Astrocyte (in vitro differentiated cells and primary cell): ENCODE measurements around the gene LCE1B. TPM values are rescaled to one million over a fixed set of nuclear protein-coding genes. Genes with fewer than 3 reads are reported as not detected.

Experiments used
- DNase-seq: peaks from one replicate; pipeline ENCODE4 v3.0.0-alpha.2; 2010; ENCODE audit warnings: low read depth
- FAIRE-seq: peaks from 2 replicates; lab custom pipeline; 2011; peaks lifted over from hg19 to GRCh38; lab: Jason Lieb, UNC
- H2AFZ ChIP-seq: 2 replicates; pipeline ENCODE4 v1.6.0; 2012; ENCODE audit warnings: low read depth, low read length, inconsistent platforms
- H3K27ac ChIP-seq: 2 replicates; pipeline ENCODE4 v1.5.1; 2011; ENCODE audit warnings: low read depth, low read length, inconsistent platforms
- H3K27me3 ChIP-seq: 2 replicates; pipeline ENCODE4 v1.6.0; 2011; ENCODE audit warnings: low read length, inconsistent platforms; ENCODE audit not compliant: insufficient read depth
- H3K36me3 ChIP-seq: 2 replicates; pipeline ENCODE4 v1.5.1; 2011; ENCODE audit warnings: low read length, inconsistent platforms; ENCODE audit not compliant: insufficient read depth
- H3K4me1 ChIP-seq: 2 replicates; pipeline ENCODE4 v1.5.1; 2011; ENCODE audit warnings: low read length, inconsistent platforms; ENCODE audit not compliant: insufficient read depth
- H3K4me2 ChIP-seq: 2 replicates; pipeline ENCODE4 v1.6.0; 2012; ENCODE audit warnings: low read length, inconsistent platforms
- H3K4me3 ChIP-seq: 2 replicates; pipeline ENCODE4 v1.5.1; 2011; ENCODE audit warnings: low read depth, mild to moderate bottlenecking, low read length, inconsistent platforms; ENCODE audit not compliant: insufficient read depth
- H3K79me2 ChIP-seq: 2 replicates; pipeline ENCODE4 v1.6.0; 2012; ENCODE audit warnings: mild to moderate bottlenecking, low read length, inconsistent platforms; ENCODE audit not compliant: insufficient read depth
- H3K9ac ChIP-seq: 2 replicates; pipeline ENCODE4 v1.6.0; 2012; ENCODE audit warnings: mild to moderate bottlenecking, low read length, inconsistent platforms
- H3K9me3 ChIP-seq: 2 replicates; pipeline ENCODE4 v1.5.1; 2012; ENCODE audit warnings: low read depth, mild to moderate bottlenecking, low read length, inconsistent platforms; ENCODE audit not compliant: insufficient read depth
- H4K20me1 ChIP-seq: 2 replicates; pipeline ENCODE4 v1.6.0; 2012; ENCODE audit warnings: low read length, inconsistent platforms; ENCODE audit not compliant: insufficient read depth
- H3K27ac Mint-ChIP-seq: one replicate; pipeline ENCODE4 v1.8.0; 2021; ENCODE audit warnings: mild to moderate bottlenecking, mixed read lengths; ENCODE audit not compliant: unreplicated experiment
- H3K27me3 Mint-ChIP-seq: one replicate; pipeline ENCODE4 v1.8.0; 2021; ENCODE audit warnings: low read depth, mixed read lengths; ENCODE audit not compliant: unreplicated experiment
- H3K36me3 Mint-ChIP-seq: one replicate; pipeline ENCODE4 v1.8.0; 2021; ENCODE audit warnings: low read depth, mixed read lengths; ENCODE audit not compliant: unreplicated experiment
- H3K4me1 Mint-ChIP-seq: one replicate; pipeline ENCODE4 v1.8.0; 2021; ENCODE audit warnings: low read depth, mixed read lengths; ENCODE audit not compliant: unreplicated experiment
- H3K4me3 Mint-ChIP-seq: one replicate; pipeline ENCODE4 v1.8.0; 2021; ENCODE audit warnings: mild to moderate bottlenecking, moderate library complexity, mixed read lengths; ENCODE audit not compliant: unreplicated experiment
- H3K9me3 Mint-ChIP-seq: one replicate; pipeline ENCODE4 v1.8.0; 2021; ENCODE audit warnings: mild to moderate bottlenecking, mixed read lengths; ENCODE audit not compliant: unreplicated experiment
- EZH2 ChIP-seq: IDR thresholded peaks from 2 replicates; pipeline ENCODE4 v1.6.1; 2012; ENCODE audit warnings: mild to moderate bottlenecking, low read length, inconsistent platforms; ENCODE audit not compliant: insufficient read depth
- total RNA-seq: library from RNA; stranded (reverse); gene quantifications from 2 replicates; pipeline ENCODE4 v1.2.1, GENCODE V29; 2021
- TF ChIP-seq, protein P1 (sequence below): IDR thresholded peaks from 2 replicates; pipeline ENCODE4 v1.5.1; 2011; ENCODE audit warnings: low read depth, mild to moderate bottlenecking, inconsistent platforms, low read length, moderate library complexity; ENCODE audit not compliant: insufficient read depth

LCE1B gene
- total RNA-seq, 1 donor from 2014 or later: not detected

DNA sequence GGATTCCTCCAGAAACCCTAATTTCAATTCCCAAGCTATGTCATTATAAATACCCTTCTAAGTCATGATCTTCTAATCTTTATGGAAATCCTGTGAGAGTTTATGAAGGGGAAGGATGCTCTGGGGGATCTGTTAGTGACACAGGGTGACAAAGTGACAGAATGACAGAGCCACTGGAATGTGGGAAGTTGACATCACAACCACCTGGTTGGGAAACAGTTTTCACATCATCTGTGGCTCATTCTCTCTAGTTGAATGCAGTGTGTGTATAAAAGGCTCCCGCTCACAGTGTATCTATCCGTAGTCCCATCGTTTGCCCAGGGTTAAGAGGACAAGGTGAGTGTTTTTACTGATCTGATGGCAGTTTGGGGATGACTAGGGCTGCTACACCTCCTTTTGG lies 47.9 kb downstream of the LCE1B start, which contains the start of gene LCE7A:
LCE7A (plus strand) TSS at position 301 of the 400 bp plus-strand sequence. CDS start 702 bp downstream, outside the sequence.
- no peaks in the 10 kb centered on the region for H3K4me1 ChIP-seq
- TF ChIP-seq, protein P1, sequence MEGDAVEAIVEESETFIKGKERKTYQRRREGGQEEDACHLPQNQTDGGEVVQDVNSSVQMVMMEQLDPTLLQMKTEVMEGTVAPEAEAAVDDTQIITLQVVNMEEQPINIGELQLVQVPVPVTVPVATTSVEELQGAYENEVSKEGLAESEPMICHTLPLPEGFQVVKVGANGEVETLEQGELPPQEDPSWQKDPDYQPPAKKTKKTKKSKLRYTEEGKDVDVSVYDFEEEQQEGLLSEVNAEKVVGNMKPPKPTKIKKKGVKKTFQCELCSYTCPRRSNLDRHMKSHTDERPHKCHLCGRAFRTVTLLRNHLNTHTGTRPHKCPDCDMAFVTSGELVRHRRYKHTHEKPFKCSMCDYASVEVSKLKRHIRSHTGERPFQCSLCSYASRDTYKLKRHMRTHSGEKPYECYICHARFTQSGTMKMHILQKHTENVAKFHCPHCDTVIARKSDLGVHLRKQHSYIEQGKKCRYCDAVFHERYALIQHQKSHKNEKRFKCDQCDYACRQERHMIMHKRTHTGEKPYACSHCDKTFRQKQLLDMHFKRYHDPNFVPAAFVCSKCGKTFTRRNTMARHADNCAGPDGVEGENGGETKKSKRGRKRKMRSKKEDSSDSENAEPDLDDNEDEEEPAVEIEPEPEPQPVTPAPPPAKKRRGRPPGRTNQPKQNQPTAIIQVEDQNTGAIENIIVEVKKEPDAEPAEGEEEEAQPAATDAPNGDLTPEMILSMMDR: no peak
- no peak for TF ChIP-seq EZH2
- H4K20me1 ChIP-seq: no peaks in the 10 kb centered on the region
- no peak within 1 kb of the TSS for H2AFZ ChIP-seq
- H3K27ac ChIP-seq: no peak within 1 kb of the TSS
- H3K4me3 ChIP-seq: no peak within 1 kb of the TSS
- peaks cover 14% of the 10 kb centered on the region for H3K27me3 Mint-ChIP-seq
- no peaks in the 10 kb centered on the region for H3K27me3 ChIP-seq
- H3K9me3 ChIP-seq: peaks cover 3% of the 10 kb centered on the region
- no peak within 1 kb of the TSS for H3K4me3 Mint-ChIP-seq
- no peak within 1 kb of the TSS for H3K9ac ChIP-seq
- H3K79me2 ChIP-seq: no peaks in the 10 kb centered on the region
- H3K36me3 ChIP-seq: no peaks in the 10 kb centered on the region
- H3K36me3 Mint-ChIP-seq: no peaks in the 10 kb centered on the region
- no peaks in the 10 kb centered on the region for H3K9me3 Mint-ChIP-seq
- no peak within 1 kb of the TSS for H3K4me2 ChIP-seq
- DNase-seq (no peak), FAIRE-seq (no peak)
- no peak within 1 kb of the TSS for H3K27ac Mint-ChIP-seq
- no peaks in the 10 kb centered on the region for H3K4me1 Mint-ChIP-seq

DNA sequence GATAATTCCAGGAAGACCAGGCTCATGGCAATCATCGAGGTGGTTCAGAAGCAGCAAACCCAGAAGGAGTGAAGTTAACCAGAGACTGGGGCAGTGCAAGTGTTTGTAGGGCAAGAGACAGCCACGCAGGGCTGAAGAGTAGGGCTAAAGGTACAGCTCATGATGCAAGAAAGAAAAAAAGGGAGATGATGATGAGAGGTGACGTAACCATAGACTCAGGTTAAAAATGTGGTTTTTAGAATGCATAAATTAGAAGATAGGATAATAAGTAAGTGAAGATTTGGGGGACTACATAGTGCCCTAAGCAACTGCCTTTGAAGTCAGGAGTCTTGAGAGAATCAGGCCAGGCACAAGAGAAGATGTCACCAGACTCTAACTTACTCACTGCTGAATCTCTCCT lies 48.4 kb downstream of the LCE1B start:
- Histone ChIP-seq H3K79me2 (no peaks in the 10 kb centered on the region), H3K27me3 (no peaks in the 10 kb centered on the region), H3K27ac (no peak overlapping the region), H3K4me2 (no peak overlapping the region), H3K9ac (no peak overlapping the region), H2AFZ (no peak overlapping the region), H3K4me3 (no peak overlapping the region), H3K36me3 (no peaks in the 10 kb centered on the region), H3K4me1 (no peaks in the 10 kb centered on the region), H3K9me3 (peaks cover 3% of the 10 kb centered on the region), H4K20me1 (no peaks in the 10 kb centered on the region)
- H3K4me3 Mint-ChIP-seq: no peak overlapping the region
- H3K9me3 Mint-ChIP-seq: no peaks in the 10 kb centered on the region
- FAIRE-seq: no peak
- no peaks in the 10 kb centered on the region for H3K4me1 Mint-ChIP-seq
- peaks cover 14% of the 10 kb centered on the region for H3K27me3 Mint-ChIP-seq
- no peak for DNase-seq
- no peak for TF ChIP-seq EZH2
- TF ChIP-seq, protein P1: no peak
- no peak overlapping the region for H3K27ac Mint-ChIP-seq
- no peaks in the 10 kb centered on the region for H3K36me3 Mint-ChIP-seq

DNA sequence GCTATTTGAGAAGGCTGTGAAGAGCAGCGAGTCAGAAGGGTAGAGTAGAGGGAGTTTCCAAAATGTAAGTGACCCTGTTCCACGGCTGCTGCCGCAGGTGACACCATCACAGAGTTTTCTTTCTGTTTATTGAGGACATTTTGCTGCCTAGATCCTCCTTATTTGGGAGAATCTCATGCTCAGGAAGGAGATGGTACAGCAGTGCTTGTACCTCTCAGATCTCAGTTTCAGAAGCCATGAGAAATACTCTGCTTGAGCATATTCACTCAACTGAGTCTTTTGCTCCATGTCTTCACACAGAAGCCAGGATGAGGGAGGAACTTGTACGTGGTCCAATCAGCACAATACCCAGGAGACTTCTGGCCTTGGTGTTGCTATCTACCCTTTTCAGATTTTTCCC lies 49.6 kb downstream of the LCE1B start:
- H3K27ac Mint-ChIP-seq: no peak overlapping the region
- H3K79me2 ChIP-seq: no peaks in the 10 kb centered on the region
- peaks cover 14% of the 10 kb centered on the region for H3K27me3 Mint-ChIP-seq
- H3K9ac ChIP-seq: no peak overlapping the region
- H3K4me3 ChIP-seq: no peak overlapping the region
- H3K4me1 Mint-ChIP-seq: no peaks in the 10 kb centered on the region
- FAIRE-seq (no peak), DNase-seq (no peak)
- no peaks in the 10 kb centered on the region for H3K27me3 ChIP-seq
- no peaks in the 10 kb centered on the region for H3K4me1 ChIP-seq
- no peaks in the 10 kb centered on the region for H3K36me3 Mint-ChIP-seq
- no peak overlapping the region for H2AFZ ChIP-seq
- H3K36me3 ChIP-seq: no peaks in the 10 kb centered on the region
- H3K4me2 ChIP-seq: no peak overlapping the region
- H3K9me3 ChIP-seq: peaks cover 3% of the 10 kb centered on the region
- TF ChIP-seq, protein P1: no peak
- no peak for TF ChIP-seq EZH2
- no peak overlapping the region for H3K27ac ChIP-seq
- H3K4me3 Mint-ChIP-seq: no peak overlapping the region
- H3K9me3 Mint-ChIP-seq: no peaks in the 10 kb centered on the region
- H4K20me1 ChIP-seq: no peaks in the 10 kb centered on the region
